SKM-1 treated with dmso at 0.1 percent for 144 hours (cell line): Measurements from ENCODE around the gene KLHL18.
"Not testable (repeated sequence)": the region's sequence is repeated elsewhere in the genome, so short reads cannot be mapped to it uniquely, and the experiment has no call there.

Source experiments
- DNase-seq: peaks from one replicate; lab custom pipeline; 2025; ENCODE audit not compliant: unreplicated experiment; lab: John Stamatoyannopoulos, UW

The KLHL18 gene

GRCh38 chr3:47273564-47273963, 9.2 kb upstream of the KLHL18 start:
- no peak for DNase-seq

DNA sequence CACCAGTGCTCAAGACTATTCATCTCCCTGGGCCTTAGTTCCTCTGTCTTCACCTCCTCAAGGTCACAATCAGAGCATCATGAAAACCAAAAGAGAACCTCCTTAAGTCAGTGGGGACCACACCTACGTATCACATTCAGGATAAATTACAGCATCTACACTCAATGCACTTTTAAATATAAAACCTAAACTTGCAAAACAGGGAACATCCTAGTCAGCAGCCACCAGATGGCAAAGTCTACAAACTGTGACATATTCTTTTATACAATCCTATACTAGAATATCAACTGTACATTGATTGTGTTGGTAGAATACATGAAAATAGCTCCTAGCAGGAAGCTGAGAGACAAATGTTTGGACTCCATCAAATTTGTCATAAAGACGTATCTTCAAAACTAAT, 8.1 kb upstream of the KLHL18 start:
- DNase-seq, result no peak

GRCh38 chr3:47276558-47276957, 6.2 kb upstream of the KLHL18 start:
- DNase-seq, result no peak

DNA sequence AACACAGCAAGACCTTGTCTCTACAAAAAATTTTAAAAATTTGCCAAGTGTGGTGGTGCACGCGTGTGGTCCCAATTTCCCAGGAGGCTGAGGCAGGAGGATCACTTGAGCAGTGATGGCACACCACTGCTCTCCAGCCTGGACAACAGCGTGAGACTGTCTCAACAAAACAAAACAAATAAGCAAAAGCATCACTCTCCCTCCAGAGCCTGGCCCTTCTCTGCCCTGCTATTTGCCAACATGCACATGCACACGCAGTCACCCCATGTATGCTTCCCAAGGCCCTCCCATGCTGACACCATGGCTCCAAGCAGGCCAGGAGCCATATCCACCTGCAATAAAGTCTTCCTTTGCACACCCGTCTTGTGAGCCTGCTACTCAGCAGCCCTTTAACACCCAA, 2.2 kb upstream of the KLHL18 start:
- DNase-seq, result no peak

- DNase-seq, result no peak
Observed at GRCh38 chr3:47283193-47283537, 421 bp downstream of the KLHL18 start.

GRCh38 chr3:47283591-47284364, 1.0 kb downstream of the KLHL18 start:
- no peak for DNase-seq

- DNase-seq, result peak; percentile 38
Observed at GRCh38 chr3:47288966-47289910, 6.5 kb downstream of the KLHL18 start.

DNA sequence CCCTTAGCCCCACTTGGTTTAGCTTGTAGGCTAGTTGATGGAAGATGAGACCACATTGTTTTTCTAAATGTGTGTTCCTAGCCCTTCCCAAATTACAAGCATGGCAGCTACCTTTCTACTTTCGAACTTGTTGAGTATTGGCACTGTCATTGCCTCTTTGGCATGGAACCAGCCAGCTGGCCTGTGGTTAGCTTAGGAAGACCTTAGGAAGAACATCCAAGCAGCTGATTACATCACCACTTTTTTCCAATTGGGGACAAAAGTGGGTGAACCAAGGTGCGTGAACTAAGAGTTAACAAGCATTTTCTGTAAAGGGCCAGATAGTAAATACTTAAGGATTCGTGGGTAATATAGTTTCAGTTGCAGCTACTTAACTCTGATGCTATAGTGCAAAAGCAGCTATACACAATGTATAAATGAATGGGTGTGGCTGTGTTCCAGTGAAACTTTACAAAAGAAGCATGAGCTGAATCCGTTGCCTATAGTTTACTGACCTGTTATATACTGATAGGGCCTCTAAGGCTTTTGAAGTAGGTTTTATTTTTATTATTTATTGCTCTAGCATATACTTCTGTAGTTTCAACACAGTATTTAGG, 8.5 kb downstream of the KLHL18 start:
- no peak for DNase-seq

DNA sequence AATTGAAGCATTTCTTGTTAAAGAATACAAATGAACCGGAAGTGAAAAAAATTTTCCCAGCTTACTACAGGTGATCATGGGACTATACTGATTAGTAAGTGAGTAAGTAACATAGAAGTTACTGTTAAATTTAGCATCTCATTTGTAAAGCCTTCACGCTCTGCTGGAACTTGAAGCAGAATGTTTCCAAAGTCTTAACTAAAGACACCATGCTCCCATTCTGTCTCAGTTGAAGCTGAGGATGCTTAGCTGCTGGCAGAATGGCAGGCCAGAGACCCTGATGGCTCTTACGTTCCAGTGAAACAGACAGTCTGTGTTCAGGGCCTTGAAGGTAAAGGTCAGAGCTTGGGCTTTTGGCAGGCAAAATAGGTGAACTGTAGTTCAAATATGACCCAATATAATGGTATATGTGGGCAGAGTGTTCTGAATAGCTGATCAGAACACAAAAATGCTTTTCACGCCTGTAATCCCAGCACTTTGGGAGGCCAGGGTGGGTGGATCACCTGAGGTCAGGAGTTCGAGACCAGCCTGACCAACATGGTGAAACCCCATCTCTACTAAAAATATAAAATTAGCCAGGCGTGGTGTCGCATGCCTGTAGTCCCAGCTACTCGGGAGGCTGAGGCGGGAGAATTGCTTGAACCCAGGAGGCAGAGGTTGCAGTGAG, 9.1 kb downstream of the KLHL18 start:
- DNase-seq, result not testable (repeated sequence)

- DNase-seq, result no peak
Observed at GRCh38 chr3:47293822-47294221, 11.1 kb downstream of the KLHL18 start.

- no peak for DNase-seq
Observed at GRCh38 chr3:47294392-47294791, 11.6 kb downstream of the KLHL18 start.

DNA sequence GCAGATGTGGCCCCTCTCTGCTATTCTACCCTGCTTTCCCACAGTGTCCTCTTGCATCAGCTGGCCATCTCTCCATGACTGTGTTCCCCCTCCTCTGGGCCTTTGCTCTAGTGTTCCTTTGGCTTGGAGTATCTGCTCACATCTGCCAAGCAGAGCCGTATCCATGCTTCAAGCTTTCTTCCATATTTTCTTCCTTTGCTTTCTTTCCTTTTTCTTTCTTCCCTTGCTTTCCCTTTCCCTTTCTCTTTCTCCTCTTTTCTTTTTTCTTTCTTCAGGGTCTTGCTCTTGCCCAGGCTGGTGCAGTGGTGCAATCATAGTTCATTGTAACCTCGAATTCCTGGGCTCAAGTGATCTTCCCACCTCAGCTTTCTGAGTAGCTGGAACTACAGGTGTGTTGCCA, 12.6 kb downstream of the KLHL18 start:
- DNase-seq, result no peak

GRCh38 chr3:47295976-47296375, 13.2 kb downstream of the KLHL18 start:
- no peak for DNase-seq

DNA sequence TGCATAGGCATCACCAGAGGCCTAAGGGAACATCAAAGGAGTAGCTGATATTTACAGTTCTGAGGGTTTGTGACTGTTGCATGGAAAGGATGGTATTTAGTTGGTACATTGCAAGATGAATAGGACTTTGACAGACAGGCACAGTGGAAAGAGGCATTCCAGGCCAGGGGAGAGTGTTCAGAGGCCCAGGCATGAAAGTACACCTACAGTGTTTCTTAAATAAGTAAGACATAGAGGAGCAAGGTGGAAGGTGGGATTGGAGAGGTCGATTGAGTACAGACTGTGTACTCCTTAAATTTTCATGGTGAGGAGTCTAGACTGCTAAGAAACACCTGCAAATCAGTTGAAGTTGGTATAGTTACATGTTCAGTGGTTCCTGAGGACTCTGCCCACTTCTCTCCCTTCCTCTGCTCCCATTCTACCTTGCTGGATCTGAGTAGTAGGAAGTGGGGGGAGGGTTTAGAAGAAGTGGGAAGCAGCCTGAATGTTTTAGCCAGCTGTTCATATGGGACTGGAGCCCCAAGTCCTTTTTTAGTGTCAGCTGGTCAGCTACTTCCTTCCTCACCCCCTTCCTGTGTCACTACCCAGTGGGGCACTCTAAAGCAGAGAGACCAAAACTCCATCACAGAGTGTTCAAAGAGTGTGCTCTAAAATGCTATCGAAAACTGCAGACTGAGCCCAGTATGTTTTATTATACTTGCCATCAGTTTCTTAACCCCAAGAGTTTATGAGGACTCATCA, 14.0 kb downstream of the KLHL18 start:
- no peak for DNase-seq

- DNase-seq, result no peak
Observed at GRCh38 chr3:47298439-47298838, 15.7 kb downstream of the KLHL18 start.

GRCh38 chr3:47299381-47300318, 16.9 kb downstream of the KLHL18 start:
- DNase-seq, result peak; percentile 5

DNA sequence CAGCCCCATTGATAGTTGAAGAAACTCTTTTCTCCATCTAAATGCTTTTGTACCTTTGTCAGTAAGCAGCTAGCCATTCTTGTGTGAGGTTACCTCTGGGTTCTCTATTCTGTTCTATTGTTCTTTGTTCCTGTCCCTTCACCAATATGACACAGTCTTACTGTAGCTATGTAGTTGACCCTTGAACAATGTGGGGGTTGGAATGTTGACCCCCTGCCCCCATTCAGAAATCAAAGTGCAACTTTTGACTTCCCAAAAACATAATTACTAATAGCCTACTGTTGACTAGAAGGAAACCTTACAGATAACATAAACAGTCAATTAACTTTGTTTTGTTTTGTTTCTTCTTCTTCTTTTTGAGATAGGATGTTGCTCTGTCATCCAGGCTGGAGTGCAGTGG, 18.7 kb downstream of the KLHL18 start:
- DNase-seq, result no peak

DNA sequence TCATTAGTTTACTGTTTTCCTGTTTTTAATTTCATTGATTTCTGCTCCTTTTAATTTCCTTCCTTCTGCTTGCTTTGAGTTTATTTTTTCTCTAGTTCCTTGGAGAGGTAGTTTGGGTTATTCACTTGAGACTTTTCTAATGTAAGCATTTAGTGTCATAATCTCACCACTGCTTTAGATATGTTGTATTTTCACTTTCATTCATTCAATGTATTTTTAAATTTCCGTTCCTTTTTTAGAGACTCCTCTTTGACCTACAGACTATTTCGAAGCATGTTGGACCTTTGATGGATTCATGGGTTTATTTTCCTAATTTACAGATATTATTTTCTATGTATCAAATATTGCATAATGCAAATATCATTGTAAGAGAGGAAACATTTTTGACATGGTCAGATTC, 23.3 kb downstream of the KLHL18 start:
- DNase-seq, result no peak

GRCh38 chr3:47309231-47309630, 26.5 kb downstream of the KLHL18 start:
- DNase-seq, result not testable (repeated sequence)

GRCh38 chr3:47310391-47310790, 27.6 kb downstream of the KLHL18 start:
- no peak for DNase-seq
